Right lobe of liver (tissue), 4 donors: ENCODE measurements around the gene DSC2.

Experiments used
- CTCF ChIP-seq, 4 donors: fragments of 200-600 bp in 3 of 4; fragments of 450-650 bp in 1 of 4; IDR thresholded peaks; one replicate each; pipeline versions ENCODE4 v1.5.1 to v1.8.0; 2016 to 2022; ENCODE audit warnings: antibody characterized with exemption in 4 of 4, mild to moderate bottlenecking in 2 of 4
- POLR2A ChIP-seq: fragments of 450-650 bp; IDR thresholded peaks from one replicate; pipeline ENCODE4 v1.6.1; 2017; ENCODE audit warnings: antibody characterized with exemption, mild to moderate bottlenecking
- donor health status: DM: no; HTN: no; CAD: no.
- donor health status: DM: no; HTN: no; CAD: no.
- donor health status: DM: no; HTN: yes; CAD: no.

- TF ChIP-seq CTCF (IDR thresholded peaks at IDR 0.05): no peak
- TF ChIP-seq POLR2A: no peak
These were observed 56.6 kb downstream of the DSC2 start for GRCh38 chr18:31045599-31045998.
